ENCODE results near the gene PPP6C. TPM values are rescaled to one million over a fixed set of nuclear protein-coding genes. Genes with fewer than 3 reads are reported as not detected.
A peak's percentile ranks its signal among the peaks of the same experiment; 100 is the strongest.
"Not testable (repeated sequence)": the region's sequence is repeated elsewhere in the genome, so short reads cannot be mapped to it uniquely, and the experiment has no call there.

The PPP6C gene
- total RNA-seq, 1 experiment from 2014 or later = 92.2 TPM

DNA sequence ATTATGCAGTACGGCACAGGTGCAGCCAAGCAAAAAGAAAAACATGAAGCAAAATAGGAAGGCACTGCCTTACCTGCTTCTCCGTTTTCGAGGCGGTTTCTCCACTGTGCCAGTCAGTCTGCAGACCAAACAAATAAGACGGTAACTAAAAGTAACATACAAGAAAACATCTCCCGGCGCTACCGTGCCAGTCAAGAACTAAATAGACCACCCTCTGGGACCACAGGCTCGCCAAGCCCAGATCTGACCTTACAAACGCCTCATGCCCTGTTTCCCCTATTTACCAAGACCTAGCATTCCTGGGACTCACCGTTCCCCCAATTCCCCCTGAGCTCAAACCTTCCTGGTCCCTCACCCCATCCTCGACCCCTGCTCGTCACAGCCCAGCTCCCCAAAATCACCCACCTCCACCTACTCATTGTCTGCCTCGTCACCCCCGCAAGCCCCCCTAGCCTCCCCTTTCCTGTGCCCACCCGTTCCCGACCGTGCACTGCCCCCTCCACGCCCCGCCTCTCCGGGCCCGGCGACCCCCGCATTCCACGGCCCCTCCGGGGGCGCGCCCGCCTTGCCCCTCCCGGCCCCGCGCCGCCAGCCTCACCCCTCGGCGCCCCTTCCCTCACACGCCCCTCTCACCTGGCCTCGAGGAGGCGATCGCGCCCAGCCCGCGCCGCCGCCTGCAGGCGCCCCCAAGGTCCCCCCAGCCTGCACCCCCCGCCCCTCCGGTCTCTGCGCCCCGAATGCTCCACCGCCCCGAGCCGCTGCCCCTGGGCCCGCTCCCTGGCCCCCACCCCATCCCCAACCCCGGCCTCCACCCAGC lies 46.8 kb downstream of the PPP6C start:
- no peak for DNase-seq (ENCODE audit: low spot score)

DNA sequence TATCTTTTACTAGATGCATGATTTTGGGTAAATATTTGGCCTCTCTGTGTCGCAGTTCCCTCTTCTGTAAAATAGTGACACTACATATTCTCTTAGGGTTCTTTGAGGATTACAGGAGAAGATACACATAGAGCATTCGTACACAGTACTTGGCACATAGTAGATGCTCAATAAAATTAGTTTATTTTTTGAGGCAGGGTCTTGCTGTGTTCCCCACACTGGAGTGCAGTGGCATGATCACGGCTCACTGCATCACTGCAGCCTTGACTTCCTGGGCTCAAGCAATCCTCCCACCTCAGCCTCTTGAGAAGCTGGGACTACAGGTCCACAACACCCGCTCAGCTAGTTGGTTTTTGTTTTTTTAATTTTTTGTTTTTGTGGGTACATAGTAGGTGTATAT lies 47.9 kb downstream of the PPP6C start:
- DNase-seq (ENCODE audit: low spot score) = no peak

DNA sequence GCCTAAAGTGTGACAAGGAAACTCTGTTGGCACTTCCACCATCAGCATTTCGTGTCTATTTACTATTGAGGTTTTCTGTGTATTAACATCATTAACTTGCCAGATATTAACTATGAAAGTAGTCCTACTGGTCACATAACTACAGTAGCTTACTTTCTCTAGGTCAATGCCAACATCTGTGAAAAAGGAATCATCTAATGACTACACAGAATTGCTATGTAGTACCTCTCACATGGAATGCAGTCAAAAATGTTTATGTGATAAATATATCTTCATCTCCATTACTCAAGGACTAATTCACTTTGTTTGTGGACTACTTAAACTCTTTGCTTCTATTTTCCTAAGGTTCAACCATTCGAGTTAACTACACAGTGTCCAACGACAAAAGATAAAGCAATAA lies 48.4 kb downstream of the PPP6C start:
- no peak for DNase-seq (ENCODE audit: low spot score)

DNA sequence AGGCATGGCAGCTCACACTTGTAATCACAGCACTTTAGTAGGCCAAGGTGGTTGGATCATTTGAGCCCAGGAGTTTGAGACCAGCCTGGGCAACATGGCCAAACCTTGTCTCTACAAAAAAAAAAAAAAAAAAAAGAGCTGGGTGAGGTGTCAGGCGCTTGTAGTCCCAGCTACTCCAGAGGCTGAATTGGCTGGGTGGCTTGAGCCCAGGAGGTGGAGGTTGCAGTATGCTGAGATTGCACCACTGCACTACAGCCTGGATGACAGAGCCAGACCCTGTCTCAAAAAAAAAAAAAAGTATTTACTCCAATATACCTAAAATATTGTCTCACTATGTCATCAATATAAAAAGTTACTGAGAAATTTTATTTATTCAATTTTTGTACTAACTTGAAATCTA lies 49.0 kb downstream of the PPP6C start:
- DNase-seq (ENCODE audit: low spot score) = no peak

DNA sequence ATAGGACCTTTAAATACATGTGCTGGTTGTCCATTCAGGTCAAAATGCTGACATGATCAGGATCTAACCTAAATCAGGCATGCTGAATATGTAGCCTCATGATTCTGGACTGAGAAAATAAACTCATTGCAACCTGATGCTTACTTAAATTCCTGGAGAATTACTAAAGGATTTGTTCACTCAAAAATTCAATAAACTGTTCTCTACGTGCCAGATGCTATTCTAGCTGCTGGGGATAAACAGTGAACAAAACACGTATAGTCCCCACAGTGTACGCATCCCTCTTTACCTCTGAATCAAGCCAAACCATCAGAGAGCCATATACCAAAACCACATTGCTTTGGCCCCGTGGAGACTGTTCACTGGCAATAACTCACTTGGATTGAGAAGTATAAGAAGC lies 52.4 kb downstream of the PPP6C start:
- DNase-seq (ENCODE audit: low spot score) = no peak

DNA sequence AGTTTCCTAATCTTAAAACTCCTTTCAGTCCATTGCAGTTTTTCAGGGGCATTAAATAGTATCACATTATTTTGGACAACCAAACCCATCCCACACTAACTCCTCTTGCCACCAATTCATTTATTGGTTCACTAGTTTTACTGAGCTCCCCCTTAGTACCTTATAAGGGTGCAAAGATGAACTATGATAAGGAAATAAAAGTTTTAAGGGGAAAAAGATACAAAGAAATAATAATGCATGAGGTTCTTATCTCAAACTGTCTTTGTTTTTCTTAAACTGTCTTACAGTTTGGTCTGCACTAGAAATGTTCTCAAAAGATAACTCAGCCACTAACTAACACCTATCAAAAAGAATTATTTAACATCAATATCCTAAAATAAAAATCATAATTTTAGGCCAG lies 54.6 kb downstream of the PPP6C start:
- DNase-seq (ENCODE audit: low spot score) = no peak

DNA sequence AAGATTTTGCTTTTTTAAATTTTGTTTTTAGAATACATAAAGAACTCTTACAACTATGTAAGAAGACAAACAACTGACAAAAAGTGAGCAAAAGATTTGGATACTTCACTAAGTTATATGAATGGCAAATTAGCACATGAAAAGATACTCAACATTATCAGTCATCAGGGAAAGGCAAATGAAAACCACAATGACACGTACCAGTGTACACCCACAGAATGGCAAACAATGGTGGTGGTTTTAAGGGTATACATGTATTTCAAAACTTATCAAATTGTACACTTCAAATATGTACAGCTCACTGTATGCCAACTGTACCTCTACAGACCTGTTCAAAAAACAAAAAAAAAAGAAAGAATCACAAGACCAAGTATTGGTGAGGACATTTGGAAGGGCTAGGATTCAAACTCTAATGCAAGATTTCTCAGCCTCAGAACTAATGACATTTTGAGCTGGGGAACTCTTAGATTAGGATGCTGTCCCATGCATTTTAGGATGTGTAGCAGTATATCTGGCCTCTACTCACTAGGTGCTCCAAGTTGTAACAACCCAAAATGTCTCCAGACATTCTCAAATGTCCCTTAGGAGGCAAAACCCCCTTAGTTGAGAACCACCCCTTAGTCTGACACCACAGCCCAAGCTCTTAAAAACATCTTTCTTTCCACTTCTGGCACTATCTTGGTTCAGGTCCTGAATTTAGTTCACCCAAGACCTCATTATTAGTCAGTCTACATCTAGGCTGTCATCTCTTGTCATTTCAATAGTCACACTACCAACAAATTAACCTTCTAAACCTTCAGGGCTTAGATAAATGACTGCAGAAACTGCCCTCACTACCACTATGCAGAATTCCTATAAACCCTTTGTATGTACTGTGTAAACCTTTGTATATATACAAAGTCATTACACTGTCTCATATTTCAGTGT lies 55.9 kb downstream of the PPP6C start:
- no peak for DNase-seq (ENCODE audit: low spot score)

DNA sequence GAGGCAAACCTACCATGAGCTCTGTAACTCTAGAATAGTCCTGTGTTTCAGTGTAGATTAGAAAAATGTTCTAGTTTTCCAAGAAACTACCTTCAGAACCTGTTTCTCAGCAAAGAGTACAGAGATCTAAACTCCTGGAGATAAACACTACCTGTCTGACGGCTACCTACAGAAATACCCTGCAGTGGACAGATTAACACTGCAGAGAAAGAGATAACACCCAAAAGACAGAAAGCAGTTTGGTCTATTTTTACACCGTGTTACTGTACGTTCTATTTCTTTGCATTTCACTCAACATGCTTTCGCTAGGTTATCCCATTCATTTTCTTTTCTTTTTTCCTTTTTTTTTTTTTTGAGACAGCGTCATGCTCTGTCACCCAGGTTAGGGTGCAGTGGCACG lies 57.8 kb downstream of the PPP6C start:
- DNase-seq (ENCODE audit: low spot score) = no peak

DNA sequence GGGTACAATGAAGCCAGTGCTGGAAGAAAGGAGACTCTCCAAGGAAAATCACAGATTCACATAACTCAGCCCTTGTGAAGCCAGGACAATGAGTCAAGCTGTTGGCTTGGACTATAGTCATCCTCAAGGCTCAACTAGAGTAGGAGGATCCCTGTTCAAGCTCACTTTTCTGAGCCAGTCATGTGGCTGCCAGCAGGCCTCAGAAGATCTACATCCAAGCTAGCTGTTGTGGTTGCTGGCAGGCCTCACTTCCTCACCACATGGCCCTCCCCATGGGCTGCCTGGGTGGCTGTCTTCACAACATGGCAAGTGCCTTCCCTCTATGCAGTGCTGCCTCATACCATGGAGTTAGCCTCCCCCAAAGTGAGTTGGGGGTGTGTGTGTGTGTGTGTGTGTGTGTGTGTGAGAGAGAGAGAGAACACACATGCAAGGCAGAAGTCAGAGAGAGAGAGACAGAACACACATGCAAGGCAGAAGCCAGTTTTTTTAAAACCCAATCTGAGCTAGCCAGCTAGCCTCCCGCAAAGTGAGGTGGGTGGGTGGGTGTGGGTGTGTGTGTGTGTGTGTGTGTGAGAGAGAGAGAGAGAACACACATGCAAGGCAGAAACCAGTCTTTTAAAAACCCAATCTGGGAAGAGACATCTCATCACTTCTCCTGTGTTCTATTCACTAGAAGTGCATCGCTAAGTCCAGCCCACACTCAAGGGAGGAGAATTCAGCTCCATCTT lies 63.4 kb downstream of the PPP6C start:
- DNase-seq (ENCODE audit: low spot score) = peak; percentile 99

DNA sequence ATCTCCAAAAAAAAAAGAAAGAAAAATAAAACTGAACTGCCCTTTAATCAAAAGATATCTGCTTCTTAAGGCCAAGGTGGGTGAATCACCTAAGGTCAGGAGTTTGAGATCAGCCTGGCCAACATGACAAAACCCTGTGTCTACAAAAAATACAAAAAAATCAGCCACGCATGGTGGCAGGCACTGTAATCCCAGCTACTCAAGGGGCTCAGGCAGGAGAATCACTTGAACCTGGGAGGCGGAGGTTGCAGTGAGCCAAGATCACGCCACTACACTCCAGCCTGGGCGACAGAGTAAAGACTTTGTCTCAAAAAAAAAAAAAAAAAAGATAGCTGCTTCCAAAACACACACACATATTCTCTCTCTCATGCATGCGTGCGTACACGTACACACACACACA lies 64.1 kb downstream of the PPP6C start:
- no peak for DNase-seq (ENCODE audit: low spot score)

DNA sequence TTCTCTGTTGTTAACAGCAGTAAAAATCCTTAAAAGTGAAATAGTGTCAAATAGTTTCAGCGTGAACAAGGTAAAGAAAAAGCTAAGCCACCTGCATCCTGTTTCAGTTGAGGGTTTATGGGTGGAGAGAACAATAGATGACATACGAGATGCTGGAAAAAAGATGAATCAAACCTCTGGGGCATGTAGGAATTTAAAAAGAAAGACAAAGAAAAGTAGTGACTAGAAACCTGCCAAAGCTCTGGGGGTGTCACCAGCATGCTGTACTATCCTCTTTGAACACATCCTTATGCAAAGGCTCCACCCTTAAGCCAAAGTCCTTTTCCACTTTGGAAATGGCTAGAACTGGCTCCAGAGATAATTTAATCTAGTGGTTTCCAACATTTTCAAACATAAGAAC lies 68.5 kb downstream of the PPP6C start:
- peak; percentile 64 for DNase-seq (ENCODE audit: low spot score)

DNA sequence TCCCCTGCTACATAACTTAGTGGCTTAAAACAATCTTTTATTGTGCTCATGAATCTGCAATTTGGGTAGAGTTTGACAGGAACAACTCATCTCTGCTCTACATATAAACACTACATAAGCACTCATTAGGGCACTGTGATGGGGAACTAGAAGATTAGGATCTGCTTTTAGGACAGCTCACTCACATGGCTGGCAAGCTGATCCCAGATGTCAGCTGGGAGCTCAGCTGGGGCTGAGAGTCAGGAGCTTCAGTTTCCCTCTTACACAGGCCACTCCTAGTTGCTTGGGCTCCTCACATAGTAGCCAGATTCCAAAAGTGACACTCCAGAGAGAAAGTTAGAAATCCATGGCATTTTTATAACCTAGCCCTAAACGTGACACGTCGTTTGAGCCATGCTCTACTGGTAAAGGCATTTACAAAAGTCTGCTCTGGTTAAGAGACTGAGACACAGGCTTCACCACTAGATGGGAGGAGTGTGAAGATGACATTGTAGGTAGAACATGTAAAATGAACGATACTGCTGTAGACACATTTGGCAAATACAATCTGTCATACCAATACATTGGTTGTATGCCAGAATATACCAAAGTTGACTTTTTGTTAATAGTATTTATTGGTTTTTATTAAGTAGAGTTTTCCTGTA lies 69.8 kb downstream of the PPP6C start:
- DNase-seq (ENCODE audit: low spot score) = no peak

DNA sequence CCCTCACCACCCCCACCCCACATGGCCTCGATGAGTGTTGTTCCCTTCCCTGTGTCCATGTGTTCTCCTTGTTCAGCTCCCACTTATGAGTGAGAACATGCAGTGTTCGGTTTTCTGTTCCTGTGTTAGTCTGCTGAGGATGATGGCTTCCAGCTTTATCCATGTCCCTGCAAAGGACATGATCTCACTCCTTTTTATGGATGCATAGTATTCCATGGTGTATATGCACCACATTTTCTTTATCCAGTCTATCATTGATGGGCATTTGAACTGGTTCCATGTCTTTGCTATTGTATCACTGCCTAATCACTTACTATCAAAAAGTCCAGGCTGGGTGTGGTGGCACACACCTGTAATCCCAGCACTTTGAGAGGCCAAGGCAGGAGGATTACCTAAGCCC lies 70.9 kb downstream of the PPP6C start:
- DNase-seq (ENCODE audit: low spot score) = not testable (repeated sequence)

DNA sequence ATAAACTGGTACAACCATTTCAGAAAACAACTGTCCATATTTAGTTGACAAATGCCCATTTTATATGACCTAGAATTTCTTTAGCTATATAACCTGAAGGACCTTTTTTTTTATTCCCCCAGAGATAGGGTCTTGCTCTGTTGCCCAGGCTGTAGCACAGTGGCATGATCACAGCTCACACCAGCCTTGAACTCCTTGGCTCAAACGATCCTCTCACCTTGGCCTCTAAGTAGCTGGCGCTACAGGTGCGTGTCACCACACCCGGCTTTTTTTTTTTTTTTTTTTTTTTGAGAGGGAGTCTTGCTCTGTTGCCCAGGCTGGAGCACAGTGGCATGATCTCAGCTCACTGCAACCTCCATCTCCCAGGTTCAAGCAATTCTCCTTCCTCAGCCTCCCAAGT lies 75.1 kb downstream of the PPP6C start:
- not testable (repeated sequence) for DNase-seq (ENCODE audit: low spot score)

DNA sequence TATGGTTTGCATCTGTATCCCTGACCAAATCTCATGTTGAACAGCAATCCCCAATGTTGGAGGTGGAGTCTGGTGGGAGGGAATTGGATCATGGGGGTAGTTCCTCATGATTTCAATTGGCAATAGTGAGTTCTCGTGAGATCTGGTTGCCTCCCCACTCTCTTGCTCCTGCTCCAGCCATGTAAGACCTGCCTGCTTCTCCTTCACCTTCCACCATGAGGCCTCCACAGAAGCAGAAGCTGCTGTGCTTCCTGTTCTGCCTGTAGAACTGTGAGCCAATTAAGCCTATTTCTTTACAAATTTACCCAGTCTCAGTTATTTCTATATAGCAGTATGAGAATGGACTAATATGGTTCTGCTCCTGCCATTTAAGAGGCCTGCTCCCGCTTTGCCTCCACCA lies 79.1 kb downstream of the PPP6C start:
- no peak for DNase-seq (ENCODE audit: low spot score)

DNA sequence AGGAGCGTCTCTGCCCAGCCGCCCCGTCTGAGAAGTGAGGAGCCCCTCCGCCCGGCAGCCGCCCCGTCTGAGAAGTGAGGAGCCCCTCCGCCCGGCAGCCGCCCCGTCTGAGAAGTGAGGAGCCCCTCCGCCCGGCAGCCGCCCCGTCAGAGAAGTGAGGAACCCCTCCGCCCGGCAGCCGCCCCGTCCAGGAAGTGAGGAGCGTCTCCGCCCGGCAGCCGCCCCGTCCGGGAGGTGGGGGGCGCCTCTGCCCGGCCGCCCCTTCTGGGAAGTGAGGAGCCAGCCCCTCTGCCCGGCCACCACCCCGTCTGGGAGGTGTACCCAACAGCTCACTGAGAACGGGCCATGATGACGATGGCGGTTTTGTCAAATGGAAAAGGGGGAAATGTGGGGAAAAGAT lies 81.1 kb downstream of the PPP6C start:
- DNase-seq (ENCODE audit: low spot score) = not testable (repeated sequence)

DNA sequence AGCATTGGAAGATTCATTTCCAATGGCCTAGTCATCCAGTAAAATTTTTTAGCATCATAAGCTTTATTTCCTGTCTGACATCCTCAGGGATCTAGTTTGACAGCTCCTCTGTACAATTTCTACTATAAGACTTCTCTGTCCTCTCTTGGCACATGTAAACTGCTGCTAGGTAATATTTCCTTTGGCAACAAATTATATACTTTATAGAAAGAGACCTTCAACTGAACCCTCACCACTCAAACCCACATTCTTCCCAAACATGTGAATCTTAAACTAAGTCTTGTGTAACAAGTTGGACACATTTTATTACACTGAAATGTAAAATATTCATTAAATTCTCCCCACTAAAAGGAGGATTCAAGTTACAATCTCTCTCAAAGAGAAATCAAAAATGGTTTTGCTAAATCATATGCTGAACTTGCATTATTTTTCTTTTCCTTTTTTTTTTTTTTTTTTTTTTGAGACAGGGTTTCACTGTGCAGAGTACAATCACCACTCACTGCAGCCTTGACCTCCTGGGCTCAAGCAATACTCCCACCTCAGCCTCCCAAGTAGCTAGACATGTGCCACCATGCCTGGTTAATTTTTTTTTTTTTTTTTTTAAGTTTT lies 83.2 kb downstream of the PPP6C start:
- DNase-seq (ENCODE audit: low spot score) = peak; percentile 19

DNA sequence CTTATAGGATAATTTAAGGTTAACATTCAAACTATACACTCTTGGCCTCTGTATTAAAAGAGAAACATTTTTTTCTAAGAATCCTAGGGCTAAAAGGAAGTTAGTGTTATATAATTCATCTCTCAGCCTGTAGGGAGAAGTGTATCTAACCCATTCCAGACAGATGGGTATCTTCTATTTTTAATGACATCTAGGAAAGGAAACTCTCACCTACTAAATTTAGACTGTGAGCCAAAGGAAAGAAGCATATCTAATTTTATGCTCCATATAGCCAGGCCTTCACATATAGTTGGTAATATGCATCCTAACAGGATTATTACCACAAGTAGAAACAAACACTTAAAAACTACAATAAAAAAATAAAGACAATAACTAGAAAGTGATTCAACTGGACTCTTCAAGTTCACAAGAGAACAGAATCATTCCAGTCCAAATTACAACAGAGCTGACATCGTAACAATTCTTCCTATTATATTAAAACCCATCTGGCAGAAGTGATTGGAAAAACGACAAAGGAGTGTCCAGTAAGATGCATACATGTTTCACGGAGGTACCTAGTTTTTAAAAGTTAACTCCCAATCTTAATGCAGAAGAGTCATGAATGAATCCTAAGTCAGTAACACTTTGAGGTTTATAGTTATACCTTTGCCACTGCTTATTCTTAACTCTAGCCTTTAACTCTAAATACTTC lies 85.7 kb downstream of the PPP6C start:
- DNase-seq (ENCODE audit: low spot score) = no peak

DNA sequence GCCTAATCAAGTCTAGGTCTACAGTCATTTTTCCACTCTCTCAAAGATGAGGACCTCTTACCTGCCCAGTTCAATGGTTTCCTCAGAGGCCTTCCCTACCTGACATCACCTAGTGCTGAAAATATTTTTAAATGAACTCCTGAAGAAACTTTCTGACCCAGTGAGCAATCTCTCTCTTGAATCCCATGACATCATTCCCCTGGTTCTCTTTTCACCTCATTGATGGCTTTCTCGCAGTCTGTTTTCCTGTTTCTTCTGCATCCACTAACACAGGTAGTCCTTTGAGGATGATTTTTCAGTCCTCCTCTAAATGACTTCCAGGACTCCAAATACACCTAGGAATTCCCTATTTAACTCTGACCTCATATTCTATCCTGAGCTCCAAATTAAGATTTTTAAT lies 86.6 kb downstream of the PPP6C start:
- no peak for DNase-seq (ENCODE audit: low spot score)

DNA sequence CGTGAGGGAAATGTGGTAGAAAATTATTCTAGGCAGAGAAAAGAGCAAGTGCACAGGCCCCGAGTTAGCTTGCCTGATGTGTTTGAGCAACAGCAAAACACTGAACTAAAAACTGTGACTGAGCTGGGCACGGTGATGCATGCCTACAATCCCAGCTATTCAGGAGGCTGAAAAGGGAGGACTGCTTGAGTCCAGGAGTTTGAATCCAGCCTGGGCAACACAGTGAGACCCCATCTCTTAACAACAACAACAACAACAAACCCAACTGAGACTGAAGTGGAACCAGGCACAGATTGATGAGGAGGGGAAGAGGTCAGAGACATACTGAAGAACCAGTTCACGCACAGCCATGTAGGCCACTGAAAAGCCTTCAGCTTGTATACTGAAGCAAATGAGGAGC lies 88.8 kb downstream of the PPP6C start:
- no peak for DNase-seq (ENCODE audit: low spot score)

DNA sequence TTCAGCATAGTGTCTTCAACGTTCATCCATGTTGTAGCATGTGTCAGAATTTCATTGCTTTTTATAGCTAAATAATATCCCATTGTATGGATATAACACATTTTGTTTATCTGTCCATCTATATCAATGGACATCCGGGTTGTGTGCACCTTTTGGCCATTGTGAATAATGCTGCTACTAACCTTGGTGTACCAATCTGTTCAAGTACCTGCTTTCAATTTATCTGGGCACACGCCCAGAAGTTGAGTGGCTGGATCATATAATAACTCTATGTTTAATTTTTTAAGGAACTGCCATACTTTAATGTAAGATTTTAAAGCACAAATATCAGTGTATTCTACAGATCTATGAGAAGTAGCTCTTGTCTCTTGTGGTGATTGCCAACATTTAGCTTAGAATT lies 89.8 kb downstream of the PPP6C start:
- no peak for DNase-seq (ENCODE audit: low spot score)

Data from A172 (cell line).